HG03066 (cell line): ENCODE measurements around the gene SP110.

Experiments
- ATAC-seq: cut with Tn5 transposase; IDR thresholded peaks from one replicate; pipeline ENCODE4 v1.9.1; 2021; ENCODE audit warnings: low read depth; ENCODE audit not compliant: unreplicated experiment

SP110 gene

DNA sequence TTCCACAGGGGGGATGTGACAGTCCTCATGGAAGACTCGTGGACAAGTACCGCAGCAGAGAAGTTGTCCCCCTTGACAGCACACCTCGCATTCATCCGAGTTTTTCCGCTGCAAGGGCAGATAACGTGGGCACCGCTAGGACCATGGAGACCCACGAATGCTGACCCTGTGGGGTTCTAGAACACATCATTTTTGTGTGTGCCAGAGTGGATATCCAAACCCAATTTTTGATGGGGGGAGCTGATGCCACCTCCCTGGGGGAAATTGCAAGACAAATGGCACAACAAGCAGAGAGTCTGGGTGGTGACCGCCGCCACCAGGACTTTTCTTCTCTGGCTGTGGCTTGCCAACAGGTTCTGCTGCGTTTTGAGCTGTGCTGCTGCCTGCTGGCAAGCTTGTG lies 46.9 kb downstream of the SP110 start:
- no peak for ATAC-seq

DNA sequence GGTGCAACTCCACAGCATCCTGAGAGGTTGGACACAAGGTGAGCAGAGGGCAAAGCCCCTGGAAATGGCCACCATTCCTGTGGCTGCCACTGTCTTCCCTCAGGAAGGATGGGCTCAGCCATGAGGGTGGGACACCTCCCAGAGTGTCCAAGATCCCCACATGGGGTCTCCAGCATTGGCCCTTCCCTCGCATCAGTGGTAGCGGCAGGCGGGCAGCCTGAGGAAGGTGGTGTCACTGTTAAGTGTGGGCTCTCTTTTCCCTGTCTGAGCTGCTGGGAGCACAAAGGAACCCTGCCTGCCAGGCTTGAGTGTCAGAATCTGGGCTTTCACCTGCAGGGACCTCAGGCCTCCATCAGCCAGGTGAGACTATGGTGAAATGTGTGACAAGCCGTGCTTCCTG lies 47.6 kb downstream of the SP110 start:
- ATAC-seq: no peak

GRCh38 chr2:230170532-230170931 lies 49.3 kb downstream of the SP110 start:
- ATAC-seq: no peak

DNA sequence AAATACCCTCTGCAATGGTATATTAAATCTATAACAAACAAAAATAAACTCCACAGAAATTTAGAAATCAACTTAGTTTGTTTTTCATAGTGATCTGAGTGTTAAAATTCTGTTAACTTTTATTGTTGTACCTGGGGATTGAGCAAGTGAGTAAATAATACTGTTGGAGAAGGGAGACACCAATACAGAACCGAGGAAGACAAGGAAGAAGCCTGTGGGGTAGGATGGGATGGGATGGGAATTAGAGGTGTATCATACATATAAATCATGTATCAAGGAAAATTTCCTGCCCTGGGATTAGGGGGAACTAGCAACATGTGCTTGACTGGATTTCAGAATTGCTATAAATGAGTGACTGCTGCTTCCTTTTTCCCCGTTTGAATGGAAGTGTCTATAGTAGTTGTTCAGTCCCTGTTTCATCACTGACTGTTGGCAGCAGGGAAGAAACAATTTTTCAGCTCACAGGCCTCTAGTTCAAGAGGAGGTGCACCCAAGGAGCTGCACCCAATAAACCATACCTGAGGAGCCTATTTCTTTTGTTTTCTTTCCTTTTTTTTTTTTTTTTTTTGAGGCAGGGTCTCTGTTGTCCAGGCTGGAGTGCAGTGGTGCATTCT lies 53.1 kb downstream of the SP110 start:
- no peak for ATAC-seq

- no peak for ATAC-seq
Measured at GRCh38 chr2:230164139-230164538, 55.6 kb downstream of the SP110 start.

DNA sequence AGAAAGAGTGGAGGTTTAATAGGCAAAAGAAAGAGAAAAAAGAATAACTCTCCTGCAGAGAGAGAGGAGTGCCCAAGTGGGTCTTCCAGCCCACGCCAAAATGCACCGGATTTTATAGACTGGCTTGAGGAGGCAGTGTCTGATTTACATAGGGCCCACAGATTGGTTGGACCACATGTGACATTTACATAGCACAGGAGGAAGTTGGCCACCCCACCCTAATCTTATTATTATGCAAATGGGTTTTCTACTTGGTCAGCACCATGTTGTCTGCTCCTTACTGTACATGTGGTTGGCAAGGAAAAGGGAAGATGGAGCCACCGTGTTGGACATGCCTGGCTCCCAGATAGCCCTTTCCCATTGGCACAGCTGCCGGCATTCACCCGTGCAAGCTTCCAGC lies 56.8 kb downstream of the SP110 start:
- no peak for ATAC-seq

DNA sequence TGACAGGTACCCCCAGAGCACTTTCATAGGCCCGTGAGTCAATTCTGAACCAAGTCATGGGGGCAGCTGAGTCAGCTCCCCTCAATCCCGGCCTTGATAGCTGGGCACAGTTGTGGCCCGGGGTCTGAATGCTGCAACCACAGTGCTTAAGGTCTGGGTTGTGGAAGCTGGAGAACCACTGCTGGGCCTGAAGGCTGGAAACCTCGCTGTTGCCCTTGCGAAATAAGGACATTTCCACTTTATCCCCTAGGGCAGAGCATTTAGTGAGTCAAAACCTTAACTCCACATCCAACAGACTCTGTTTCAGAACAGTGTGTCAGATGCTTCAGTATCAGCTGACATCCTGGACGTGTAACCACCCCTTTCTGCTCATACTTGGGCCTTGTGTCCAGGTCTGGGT lies 58.6 kb downstream of the SP110 start:
- no peak for ATAC-seq

DNA sequence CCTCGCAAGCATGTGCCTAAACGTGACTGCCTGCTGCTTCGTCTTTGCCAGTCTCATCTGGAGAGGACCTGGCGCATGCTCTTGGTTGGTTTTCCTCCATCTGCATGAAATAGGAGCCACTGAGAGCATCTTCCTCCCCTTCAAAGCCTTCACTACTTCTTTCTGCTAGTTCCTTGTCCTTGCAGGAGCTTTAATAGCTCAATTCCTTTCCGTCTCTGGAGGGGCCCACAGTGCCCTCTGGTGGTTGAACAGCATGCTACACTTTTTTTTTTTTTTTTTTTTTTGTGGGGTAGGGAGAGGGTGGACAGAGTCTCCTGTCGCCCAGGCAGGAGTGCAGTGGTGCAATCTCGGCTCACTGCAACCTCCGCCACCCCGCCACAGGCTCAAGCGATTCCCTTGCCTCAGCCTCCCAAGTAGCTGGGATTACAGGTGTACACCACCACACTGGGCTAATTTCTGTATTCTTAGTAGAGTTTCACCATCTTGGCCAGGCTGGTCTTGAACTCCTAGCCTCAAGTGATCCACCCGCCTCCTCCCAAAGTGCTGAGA lies 59.6 kb downstream of the SP110 start:
- ATAC-seq: no peak

- no peak for ATAC-seq
Measured at GRCh38 chr2:230158468-230158867, 61.3 kb downstream of the SP110 start.

DNA sequence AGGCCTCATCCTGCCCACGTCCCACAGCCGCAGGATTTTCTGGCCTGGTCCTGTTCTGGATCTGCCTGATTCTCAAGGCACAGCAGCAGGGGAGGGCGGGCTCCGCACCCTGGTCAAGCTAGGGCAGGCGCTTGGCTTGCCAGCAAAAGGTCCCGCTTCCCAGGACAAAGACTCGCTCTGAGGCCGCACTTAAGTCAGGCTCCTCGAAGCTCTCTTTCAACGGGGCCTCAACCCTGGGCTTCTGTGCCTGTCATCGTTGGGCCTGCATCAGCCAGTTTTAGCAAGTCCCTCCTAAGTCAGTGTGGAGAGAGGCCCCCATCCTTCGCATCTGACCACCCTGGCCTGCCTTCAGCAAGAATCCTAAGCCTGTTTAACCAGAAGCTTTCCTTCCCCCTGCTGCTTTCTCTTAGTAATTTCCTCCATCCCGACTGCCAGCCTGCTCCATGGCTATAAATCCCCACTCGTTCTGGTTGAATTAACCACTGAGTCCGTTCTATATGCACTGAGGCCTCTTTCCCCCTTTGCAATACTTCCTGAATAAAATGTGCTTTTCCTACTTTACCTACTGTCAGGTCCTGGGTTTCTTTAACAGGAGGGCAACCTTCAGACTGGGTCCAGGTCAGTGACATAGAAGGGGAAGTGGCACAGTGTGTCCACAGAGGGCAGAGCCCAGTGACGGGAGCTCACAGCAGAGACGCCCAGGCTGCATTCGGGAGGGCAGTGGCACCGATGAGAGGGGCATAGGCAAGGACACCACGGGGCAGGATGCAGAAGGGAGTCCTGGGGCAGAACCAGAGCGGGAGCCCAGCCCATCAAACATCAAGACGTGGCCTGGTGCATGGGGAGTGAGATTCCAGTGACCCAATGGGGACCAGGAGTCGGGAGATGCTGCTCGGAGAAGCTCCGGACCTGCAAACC lies 62.7 kb downstream of the SP110 start:
- ATAC-seq: no peak

DNA sequence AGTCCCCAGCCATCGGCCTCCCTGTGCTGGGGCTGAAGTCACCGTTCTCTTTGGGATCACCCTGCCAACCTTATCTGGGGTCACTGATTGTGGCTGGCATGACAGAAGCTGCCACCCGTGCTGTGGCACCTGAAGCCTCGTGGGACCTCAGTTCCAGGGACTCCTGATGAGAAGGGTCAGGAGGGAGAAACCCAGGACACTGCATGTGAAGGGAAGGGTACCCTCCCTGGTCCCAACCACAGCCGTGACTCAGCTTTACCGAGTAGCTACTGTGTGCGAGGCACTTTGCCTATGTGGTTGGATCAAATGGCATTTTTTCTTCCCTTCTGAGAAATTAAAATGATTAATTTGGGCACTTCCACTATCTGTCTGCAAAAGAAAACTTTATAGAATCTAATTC lies 64.4 kb downstream of the SP110 start:
- no peak for ATAC-seq

DNA sequence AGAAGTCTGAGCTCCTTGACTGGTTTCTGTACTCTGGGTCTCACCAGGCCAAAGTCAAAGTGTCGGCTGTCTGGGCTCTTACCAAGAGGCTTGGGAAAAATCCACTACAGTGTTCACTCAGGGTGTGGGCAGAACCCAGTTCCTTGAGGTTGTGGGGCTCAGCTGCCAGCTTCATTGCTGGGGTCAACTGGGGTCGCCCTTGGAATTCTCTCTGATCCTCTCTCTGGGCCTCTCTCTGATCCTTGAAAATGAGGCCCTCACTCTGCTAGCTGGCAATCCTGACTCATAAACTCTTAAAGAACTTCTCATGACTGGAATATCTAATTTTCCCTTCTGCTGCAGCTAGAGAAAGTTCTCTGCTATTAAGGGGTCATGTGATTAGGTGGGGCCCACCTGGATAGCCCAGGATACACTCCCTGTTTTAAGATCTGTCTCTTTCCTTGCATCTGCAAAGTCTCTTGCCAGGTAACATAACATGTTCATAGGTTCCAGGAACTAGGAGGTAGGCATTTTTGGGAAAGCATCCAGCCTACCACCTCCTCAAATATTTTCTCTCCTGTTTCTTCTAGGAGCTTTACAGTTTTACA lies 66.3 kb downstream of the SP110 start:
- ATAC-seq: no peak

- no peak for ATAC-seq
Measured at GRCh38 chr2:230152334-230152733, 67.5 kb downstream of the SP110 start.

DNA sequence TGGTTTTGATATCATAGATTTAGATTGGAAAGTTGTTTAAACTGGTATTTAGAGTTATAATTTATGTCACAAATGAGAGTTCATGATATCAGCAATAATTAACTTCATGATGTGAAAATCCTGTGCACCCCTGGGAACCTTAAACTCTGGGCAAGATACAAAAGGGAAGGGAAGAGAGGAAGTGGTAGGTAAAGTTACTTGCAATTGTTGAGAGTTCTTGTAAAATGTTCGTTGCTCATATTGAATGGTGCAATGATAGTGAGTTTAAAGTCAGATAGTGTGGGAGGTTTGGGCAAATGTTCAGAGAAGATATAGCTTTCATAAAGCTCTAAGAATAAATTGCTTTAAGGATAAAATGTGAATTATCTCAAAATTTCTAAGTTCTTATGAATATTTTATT lies 75.4 kb downstream of the SP110 start:
- no peak for ATAC-seq

- ATAC-seq: no peak
Measured at GRCh38 chr2:230140667-230141066, 79.1 kb downstream of the SP110 start.

DNA sequence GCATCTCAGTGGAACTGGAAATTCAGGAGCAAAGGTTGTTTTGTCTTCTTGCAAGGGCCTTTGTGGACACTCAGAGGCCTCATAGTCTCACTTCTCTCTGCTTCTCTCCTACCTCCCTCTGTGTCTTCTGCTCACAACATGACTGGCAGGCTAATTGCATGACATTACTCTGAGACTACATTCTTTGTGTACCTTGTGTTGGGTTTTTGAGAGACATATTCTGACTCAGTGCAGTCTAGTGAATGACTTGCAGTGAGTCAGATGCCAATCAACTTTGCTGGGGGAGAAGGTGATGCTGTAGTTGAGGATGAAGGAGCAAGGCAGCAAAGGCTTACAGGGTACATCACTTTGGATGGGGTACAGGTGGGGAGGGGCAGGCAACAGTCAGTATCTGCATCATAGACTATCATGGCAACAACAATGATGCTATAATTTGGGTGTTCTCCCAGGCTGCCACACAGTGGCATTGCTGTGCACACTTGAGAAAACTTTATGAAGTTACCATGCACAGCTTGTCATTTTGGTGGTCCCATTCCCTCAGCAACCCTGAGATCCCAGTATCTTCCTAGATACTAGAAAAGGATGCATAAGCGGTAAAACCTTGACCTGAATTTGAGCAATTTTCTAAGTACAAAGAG lies 81.8 kb downstream of the SP110 start:
- ATAC-seq: no peak

DNA sequence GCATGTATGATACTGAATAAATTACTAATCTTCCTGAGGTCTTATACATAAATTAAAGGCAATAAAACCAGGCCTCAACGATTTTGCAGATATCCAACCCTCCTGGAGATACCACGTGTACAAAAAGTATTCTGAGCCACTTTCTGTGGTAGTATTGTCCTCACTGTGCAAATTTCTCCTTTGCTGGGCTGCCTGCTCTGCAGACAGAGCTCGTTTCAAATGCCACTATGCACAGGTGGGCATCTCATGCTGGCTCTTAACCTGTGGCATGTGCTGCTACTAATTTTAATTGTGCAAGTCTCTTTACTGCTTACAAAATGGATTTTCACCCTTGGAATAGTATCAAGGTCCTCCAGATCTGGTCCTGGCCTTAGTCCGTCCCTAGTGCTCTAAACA lies 84.7 kb downstream of the SP110 start:
- ATAC-seq: no peak

- no peak for ATAC-seq
Measured at GRCh38 chr2:230134496-230135129, 85.2 kb downstream of the SP110 start.

DNA sequence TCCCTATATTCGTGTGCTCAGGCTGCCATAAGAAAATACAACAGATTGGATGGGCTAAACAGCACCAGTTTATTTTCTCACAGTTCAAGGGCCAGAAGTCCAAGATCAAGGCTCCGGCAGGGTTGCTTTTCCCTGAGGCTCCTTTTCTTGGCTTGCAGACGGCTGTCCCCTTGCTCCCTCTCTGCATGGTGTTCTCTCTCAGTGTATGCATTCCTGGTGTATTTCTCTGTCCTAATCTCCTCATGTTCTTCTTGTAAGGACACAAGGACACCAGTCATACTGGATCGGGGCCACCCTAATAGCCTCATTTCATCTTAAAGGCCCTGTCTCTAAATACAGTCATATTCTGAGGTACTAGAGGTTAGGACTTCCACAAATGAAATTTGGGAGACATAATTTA lies 88.4 kb downstream of the SP110 start:
- ATAC-seq: no peak

DNA sequence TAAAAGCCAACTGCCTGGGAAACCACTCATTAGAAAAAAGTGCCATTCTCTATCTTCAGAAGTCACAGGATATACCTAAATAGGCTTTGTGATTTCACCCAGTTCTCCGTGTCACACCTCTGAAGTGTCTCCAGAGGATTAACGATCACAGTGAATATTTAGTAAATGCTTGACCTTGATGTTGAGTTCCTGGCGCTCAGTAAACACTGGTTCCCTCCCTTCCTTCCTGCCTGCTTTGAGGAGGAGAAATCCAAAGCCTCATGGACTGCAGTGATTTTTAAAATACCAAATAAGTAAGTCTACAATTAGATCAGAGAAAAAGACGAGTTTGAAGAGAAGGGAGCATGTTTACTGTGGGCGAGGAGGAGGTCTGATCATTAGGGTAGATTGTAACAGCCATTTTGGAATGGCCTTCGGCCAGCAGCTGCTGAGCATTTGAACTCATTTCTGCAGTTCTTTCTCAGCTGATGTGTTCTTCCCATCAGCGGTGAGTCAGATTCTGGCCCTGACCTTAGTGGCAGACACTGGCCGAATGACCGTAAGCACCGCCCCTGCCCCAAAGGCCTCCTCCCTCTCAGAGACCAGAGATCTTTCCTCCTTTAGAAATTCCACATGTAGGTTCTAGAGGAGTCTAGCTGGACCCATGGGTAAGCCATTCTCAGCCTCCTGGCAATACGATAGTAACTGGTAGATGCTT lies 89.0 kb downstream of the SP110 start:
- no peak for ATAC-seq
